NOMO-1 treated with dmso at 0.1 percent for 144 hours (cell line): ENCODE measurements around the gene PRDM11.

ENCODE experiments used
- DNase-seq: peaks from one replicate; lab custom pipeline; 2025; ENCODE audit not compliant: unreplicated experiment; lab: John Stamatoyannopoulos, UW

The PRDM11 gene

DNA sequence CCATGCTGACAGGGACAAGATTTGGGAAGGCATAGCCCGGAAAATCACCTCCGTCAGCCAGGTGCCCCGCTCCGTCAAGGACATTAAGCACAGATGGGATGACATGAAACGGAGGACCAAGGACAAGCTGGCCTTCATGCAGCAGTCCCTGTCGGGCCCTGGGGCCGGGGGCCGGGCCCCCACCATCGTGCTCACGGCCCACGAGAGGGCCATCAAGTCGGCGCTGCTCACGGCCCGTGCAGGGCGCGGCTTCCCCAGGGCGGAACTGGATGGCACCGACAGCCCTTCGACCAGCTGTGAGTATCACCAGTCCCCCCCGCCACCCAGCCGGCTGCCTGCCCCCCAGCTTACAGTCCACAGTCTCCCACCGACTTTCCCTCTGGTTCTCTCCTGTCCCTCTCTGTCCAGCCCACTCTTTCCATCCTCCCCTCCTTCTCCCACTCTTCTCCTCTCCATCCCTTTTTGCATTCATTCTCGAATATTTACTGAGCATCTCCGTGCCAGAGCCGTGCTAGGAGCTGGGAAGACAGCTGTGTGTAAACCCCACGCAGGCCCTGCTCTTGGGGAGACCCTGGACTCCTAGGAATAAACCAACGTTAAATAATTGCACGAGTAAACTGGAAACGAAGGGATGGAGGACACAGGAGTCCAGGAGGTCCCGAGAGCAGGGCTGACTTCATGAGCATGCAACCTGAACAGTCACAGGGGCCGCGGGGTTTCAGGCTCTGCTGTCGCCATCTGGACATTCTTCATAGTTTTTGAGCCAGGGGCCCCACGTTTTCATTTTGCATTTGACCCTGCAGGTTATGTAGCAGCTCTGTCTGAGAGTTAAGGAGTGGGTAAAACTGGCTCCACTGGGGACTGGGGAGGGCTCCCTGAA is 62.8 kb downstream of the PRDM11 start:
- DNase-seq = no peak

DNA sequence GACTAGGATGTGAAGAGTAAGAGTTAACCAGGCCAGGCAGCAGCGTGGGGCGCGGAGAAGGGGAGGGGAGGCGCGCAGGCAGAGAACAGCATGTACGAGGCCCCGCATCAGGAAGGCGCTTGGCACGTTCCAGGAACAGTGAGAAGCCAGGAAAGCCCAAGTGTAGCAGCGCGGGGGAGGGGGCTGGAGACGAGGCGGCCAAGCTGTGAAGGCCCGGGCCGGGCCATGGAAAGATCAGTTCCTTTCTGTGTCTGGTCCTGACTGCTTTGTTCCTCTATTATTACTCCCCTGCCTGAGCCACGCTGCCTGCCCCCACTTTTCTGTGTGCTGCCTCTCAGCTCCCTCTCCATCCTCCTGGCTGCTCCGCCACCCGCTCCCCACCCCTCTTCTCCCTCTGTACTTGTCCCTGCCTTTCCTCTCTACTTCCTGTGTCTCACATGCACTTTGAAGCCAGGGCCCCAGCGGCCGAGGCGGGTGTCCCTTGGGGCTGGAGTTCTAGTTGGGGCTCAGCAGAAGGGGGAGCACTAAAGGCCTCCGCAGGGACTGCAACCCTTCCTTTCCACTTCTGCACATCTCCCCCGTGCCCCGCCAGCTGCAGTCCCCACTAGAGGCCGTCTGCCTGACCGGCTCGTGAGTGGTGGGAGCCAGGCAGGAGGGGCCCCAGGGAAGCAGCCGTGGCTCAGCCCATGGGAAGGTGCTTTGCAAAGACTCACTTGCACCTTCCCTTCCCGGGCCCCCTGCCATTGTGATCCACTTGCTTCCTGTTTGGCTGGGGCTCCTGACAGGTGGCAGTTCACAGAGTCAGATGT is 63.7 kb downstream of the PRDM11 start:
- DNase-seq = no peak

DNA sequence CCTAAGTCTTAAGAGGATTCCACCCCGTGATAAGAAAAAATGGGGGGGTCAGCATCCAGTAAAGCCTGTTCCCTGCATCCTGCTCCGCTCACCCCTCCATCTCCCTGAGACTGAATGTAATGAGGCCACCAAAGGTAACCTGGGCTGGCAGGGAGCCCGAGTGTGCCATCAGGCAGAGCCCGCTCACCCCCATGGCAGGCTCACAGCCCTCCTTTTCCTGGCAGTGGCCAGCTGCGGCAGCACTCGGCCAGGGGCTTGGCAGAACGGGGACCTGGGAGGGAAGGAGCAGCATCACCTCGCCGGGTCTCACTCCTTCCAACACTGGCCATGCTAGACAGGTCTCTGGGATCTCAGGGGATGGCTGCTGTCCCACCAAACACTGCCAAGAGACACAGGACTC is 64.4 kb downstream of the PRDM11 start:
- no peak for DNase-seq

DNA sequence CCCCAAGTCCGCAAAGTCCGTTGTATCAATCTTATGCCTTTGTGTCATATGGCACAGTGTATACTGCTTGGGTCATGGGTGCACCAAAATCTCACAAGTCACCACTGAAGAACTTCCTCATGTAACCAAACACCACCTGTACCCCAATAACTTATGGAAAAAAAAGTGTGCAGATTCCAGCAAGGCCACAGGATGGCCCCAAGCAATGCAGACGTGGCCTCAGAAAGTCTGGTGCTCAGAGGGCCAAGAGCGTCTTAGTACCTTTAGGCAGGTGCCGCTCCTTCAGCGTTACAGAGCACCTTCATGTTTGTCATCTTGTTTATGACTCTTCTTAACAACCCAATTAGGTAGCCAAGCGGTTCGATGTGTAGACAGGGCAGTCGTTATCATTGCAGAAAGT is 65.3 kb downstream of the PRDM11 start:
- no peak for DNase-seq

DNA sequence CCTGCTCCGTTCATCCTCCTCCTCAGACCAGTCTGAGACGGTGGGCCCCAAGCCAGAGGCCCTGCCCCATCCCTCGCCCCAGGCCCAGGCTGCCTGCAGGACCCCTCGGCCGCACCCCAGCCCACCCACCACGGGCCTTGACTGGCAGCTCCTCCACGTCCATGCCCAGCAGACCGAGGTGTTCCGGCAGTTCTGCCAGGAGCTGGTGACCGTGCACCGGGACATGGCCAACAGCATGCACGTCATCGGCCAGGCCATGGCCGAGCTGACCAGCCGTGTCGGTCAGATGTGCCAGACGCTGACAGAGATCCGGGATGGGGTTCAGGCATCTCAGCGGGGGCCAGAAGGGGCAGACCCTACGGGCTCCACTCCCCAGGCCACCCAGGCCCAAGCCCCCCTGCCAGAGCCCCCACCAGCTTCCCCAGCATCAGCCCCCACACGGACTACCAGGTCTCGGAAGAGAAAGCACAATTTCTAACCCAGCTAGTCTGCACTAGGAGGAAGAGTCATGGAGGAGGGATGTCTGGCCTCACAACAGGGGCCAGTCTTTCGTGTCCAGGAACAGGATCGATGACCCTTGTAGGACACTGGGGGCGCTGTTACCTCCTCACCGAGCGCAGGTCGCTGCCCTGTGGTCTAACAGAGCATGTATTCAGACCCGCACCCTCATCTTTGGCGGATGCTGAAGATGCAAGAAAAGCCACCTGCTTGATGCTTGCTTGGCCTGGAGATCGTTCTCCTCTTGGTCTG is 66.3 kb downstream of the PRDM11 start:
- DNase-seq = no peak

DNA sequence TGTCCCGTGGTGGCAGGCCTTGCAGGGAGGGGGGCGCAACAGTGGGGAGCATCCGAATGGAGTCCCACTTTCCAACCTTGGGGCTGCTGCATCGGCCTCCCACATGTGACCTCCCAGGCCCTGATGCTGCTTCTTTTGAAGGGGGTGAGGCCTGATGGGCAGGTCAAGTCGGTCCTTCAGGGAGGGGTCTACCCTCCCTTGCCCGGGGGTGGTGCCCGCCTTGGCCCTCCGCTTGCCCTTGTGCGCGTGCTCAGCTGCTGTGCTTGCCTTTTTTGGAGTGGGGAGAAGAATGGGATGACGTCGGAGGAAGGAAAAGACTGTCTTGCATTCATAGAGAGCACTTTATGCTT is 66.9 kb downstream of the PRDM11 start:
- no peak for DNase-seq

DNA sequence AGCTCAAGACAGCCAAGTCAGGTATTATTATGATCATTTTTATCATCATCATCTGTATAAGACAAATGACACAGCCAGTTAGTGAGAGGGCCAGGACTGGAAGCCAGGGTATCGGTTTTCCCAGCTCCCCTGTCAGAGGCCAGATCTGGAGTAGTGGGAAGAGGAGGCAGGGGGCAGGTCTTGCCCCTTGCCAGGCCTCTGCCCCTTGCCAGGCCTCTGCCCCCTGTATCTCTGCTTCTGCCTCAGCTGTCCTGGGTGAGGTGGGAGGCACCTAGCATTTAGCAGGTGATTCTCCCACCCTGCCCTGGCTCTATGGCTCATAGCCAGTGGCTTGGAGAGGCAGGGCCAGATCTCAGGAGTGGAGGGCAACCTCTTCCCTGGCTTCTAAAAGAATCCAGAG is 67.3 kb downstream of the PRDM11 start:
- DNase-seq = no peak

DNA sequence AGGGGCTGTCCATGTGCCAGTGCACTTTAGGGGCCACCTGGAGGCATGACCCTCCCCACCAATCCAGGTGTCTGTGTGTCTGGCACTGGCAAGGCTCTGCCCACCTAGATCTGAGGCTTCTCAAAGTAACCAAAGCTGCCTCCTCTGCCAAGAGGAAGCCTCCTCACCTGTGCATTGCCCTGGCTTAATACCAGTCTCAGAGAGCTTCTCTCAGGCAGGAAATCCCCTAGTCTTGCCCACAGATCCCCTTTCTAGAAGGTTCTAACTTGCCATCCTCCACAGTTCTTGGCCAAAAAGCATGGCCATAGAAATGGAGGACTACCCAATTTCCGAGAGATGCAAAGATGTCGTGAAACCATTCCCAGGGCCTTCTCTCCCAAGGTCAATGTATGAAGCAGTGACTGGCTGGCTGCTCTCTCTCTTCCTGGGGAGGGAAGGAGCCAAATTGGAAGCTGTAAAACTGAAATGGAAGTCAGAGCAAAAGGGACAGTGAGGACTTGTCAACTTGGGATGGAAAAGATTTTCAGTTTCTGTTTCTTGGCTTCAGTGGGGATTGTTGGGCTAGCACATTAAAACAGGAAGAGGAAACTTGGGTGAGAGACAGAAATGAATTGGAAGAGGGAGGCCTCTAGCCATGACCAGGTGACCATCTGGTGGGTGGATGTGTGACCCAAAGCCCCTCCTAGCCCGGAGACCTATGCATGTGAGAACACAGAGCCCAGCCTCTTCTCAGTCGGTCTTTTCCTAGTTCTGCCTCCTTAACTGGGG is 68.8 kb downstream of the PRDM11 start:
- DNase-seq = no peak

DNA sequence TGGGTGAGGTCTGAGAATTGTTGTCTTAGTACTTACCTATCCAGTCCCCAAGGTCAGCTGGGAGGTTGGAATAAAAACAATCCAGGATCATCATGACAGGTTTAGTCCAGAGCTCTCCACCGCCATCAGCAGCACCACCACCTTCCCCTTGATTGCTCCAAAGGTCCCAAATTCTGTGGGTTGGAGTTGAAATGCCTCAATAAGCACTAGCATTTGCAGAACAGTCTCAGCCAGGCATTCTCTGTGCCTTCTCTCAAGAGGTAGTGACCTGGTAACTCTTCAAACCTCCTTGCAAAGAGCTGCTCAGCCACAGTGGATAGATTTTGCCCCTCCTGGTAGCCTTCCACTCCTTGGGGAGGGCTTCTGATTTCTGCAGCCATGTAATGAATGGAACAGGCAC is 69.6 kb downstream of the PRDM11 start:
- no peak for DNase-seq

DNA sequence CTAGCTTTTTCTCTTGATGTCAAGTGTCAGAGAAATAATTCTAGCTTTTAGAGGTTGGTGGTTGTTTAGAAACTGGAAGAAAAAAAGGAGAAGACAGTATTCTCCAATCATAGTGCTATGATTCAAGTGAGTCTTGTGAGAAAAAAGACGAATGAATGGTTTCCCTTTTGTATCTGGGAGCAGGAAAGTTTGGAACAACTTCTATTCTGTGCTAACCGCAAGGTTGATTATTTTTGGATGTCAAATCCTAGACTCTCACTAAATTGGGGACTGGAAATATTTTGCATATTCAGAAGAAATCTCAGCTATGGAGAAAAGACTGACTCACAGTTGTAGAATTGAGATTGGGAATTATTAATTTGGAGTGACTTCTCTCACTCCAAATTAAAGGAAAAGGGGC is 70.5 kb downstream of the PRDM11 start:
- no peak for DNase-seq

DNA sequence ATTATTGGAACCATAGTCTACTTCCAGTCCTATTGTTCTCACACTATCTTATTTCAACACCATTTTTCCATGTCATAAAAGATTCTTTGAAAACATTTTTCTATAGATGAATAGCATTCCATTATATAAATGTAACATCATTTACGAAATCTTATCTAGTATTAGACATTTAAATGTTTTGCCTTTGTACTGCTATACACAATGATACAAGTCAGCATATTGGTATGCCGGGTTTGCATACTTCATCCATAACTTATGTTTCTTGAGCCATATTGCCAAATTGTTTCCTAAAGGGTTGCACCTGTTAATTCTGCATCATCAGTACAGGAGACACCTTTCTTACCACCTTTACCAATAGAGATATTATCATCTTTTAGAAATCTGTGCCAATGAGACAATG is 71.6 kb downstream of the PRDM11 start:
- no peak for DNase-seq

DNA sequence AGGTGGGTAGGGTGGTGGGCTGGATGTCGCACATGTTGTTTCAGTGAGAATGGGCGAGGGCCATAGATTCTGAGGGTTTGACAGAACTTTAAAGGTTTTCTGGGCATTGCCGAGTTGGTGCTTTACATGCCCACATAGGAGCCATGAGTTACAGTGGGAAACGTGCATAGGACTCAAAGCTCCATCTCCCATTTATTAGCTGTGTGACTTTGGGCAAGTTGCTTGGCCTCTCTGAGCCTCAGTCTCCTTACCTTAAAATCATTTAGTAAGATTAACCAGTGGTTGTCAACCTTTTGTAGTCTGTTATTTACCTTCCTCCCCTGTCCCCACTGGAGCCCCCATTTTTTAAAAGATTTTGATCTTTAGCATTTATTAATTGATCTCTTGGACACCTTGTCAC is 72.3 kb downstream of the PRDM11 start:
- no peak for DNase-seq

DNA sequence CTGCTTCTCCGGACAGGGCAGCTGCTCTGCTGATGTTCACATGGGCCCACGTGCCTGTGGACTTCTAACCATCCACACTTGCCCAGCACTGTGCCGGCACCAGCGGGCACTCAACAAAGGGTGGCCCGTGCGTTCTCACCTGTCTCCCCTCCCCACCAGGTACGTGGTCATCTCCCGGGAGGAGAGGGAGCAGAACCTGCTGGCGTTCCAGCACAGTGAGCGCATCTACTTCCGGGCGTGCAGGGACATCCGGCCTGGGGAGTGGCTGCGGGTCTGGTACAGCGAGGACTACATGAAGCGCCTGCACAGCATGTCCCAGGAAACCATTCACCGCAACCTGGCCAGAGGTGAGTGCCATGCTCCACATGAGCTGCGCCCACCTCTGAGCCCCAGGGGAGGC is 73.0 kb downstream of the PRDM11 start:
- DNase-seq = no peak

DNA sequence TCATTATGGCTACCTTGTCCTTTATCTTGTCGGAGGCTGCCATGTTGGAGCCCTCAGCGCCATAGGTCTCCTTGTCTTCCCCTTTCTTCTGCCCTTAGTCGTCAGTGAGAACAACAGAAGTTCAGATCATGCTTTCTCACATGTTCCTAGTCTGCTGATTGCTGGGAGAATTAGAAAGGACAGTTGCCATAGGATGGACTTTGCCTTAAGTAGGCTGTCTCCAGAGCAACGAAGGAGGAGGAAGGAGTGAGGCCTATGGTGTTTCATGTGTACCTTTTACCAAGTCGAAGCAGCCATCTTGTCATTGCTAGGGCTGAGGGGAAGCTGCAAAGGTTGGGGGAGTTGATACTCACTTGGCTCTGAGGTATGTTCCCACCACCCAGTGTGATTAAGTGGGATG is 77.1 kb downstream of the PRDM11 start:
- DNase-seq = no peak

DNA sequence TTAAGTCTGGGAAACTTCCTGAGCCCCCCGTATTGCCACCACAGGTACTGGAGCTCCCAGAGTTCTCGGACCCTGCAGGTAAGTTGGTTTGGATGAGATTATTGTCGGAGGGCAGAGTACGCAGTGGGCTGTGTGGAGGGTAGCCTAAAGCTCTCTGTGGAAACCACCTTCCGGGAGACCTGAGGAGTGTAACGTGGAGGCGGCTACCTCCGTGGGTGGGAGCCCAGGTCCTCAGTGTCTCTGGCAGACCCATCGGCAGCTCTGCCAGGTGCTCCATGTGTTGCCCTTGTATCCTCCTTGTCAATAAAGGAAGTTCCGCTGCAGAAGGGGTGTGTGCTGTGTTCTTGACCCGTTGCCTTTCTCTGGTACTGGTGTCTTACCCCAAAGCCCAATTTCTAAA is 78.3 kb downstream of the PRDM11 start:
- DNase-seq = no peak

DNA sequence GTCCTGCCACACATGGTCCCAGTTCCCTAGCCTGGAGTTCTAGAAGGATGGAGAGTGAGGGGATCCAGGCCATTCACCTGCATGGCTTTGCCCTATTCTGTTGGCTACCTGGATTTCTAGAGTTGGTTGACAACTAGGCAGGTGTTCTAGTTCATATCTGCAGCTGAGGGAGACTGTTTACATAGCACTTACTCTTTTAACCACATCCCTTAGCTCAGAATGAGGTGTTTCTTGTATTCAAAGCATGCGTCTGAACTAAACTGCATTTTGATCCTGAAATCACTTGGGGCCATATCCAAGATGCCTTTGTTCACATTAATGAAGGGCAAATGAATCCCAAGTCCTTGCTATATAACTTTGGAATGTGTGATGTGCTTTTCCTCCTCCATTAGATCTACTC is 78.8 kb downstream of the PRDM11 start:
- DNase-seq = no peak

DNA sequence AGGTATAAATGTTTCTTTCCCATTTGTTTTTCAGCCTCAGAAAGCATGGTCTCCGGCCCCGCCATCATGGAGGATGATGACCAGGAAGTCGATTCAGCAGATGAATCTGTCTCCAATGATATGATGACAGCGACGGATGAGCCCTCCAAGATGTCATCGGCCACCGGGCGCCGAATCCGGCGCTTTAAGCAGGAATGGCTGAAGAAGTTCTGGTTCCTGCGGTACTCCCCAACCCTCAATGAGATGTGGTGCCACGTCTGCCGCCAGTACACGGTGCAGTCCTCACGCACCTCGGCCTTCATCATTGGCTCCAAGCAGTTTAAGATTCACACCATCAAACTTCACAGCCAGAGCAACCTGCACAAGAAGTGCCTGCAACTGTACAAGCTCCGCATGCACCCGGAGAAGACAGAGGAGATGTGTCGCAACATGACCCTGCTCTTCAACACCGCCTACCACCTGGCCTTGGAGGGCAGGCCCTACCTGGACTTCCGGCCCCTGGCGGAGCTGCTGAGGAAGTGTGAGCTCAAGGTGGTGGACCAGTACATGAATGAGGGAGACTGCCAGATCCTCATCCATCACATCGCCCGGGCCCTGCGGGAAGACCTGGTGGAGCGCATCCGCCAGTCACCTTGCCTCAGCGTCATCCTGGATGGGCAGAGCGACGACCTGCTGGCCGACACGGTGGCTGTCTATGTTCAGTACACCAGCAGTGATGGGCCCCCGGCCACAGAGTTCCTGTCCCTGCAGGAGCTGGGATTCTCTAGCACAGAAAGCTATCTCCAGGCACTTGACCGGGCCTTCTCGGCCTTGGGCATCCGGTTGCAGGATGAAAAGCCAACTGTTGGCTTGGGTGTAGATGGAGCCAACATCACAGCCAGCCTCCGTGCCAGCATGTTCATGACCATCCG is 79.8 kb downstream of the PRDM11 start:
- DNase-seq = no peak

DNA sequence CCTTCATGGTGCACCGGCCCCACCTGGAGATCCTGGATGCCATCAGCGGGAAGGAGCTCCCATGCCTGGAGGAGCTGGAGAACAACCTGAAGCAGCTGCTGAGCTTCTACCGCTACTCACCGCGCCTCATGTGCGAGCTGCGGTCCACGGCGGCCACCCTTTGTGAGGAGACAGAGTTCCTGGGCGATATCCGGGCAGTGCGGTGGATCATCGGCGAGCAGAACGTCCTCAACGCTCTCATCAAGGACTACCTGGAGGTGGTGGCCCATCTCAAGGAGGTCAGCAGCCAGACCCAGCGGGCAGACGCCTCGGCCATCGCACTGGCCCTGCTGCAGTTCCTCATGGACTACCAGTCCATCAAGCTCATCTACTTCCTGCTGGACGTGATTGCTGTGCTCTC is 80.5 kb downstream of the PRDM11 start:
- no peak for DNase-seq

DNA sequence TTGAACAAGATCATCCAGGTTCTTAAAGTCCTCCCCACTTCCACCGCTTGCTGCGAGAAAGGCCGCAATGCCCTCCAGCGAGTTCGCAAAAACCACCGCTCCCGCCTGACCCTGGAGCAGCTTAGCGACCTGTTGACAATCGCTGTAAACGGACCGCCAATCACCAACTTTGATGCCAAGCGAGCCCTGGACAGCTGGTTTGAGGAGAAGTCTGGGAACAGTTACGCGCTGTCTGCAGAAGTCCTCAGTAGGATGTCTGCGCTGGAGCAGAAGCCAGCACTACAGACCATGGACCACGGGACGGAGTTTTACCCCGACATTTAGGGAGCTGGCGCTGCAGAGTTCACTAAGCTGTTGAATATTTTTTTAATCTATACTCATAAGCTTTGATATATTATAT is 81.4 kb downstream of the PRDM11 start:
- DNase-seq = no peak

DNA sequence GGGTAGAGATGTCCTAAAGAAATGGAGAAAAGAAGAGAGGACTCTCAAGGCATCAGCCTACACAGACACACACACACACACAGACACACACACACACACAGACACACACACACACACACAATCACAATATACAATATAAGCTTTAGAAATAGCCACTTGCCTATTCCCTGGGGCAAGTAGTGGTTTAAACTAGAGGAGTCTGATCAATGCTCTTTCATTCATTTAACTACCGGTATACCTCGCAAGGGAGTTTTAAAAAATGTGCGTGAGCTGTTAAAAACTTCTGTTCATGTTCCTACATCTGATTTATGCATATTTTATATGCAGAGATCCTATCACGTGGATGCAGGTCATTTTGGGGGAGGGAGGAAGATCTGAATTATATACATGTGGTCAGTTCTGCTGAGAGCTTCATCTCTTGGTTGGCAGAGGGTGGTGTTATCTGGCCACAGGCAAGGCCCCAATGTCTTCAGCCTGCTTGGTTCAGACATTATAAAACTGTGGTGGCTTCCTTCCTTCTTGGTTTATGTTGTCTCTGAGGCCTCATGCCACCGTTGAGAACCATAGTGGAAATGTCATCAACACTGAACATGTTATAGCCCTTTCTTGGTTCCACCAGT is 83.1 kb downstream of the PRDM11 start:
- no peak for DNase-seq
